ENCODE results near the gene STAC3. TPM values are rescaled to one million over a fixed set of nuclear protein-coding genes. Genes with fewer than 3 reads are reported as not detected.

Gene STAC3
- total and polyA plus RNA-seq, 9 of the 15 experiments (the other 6 are each of a cell fraction or from before 2014, with no cell fraction given), result 0.45 to 6.4 (median 3.3) TPM

GRCh38 chr12:57226588-57227314 is 24.2 kb downstream of the STAC3 start:
- peak overlapping the region; percentile 39; the same call in 2 of the 3 replicates for H3K27ac ChIP-seq (ENCODE audit: extremely low read depth, low read depth, low read length)
- peak; percentile 27; the same call in 1 of the 2 replicates for TF ChIP-seq TFAP4 (CRISPR knock-in tag; IDR thresholded peaks at IDR 0.05; ENCODE audit: borderline replicate concordance)
- TF ChIP-seq EGR1 (conservative IDR thresholded peaks at IDR 0.05), result peak; percentile 71
- TF ChIP-seq HSF4 (CRISPR knock-in tag; IDR thresholded peaks at IDR 0.05; ENCODE audit: borderline replicate concordance), result no peak
- TF ChIP-seq RREB1 (CRISPR knock-in tag; IDR thresholded peaks at IDR 0.05), result no peak
- no peak for TF ChIP-seq NKRF (IDR thresholded peaks at IDR 0.05; ENCODE audit: borderline replicate concordance)
- no peak for TF ChIP-seq CREB1 (IDR thresholded peaks at IDR 0.05)
- no peak for TF ChIP-seq CREB1 (CRISPR knock-in tag; IDR thresholded peaks at IDR 0.05)
- no peak for TF ChIP-seq ZNF347 (CRISPR knock-in tag; IDR thresholded peaks at IDR 0.05; ENCODE audit: low read depth)
- no peak for TF ChIP-seq ASH1L (IDR thresholded peaks at IDR 0.05; ENCODE audit: borderline replicate concordance, low read depth, partially characterized antibody)
- TF ChIP-seq POLR2G (IDR thresholded peaks at IDR 0.05; ENCODE audit: low read depth, low read length), result 0 out of 2 replicates have a peak, but pooled peaks have one; percentile 16
- TF ChIP-seq ZNF511 (CRISPR knock-in tag; IDR thresholded peaks at IDR 0.05), result 0 out of 2 replicates have a peak, but pooled peaks have one; percentile 27

More at GRCh38 chr12:57226588-57227314, 24.2 kb downstream of the STAC3 start:
- Histone ChIP-seq H2AFZ (ENCODE audit: low read depth, low read length) (peak overlapping the region; percentile 81), H3K4me2 (ENCODE audit: insufficient read depth, low read length) (peak overlapping the region; percentile 69), H3K36me3 (ENCODE audit: control insufficient read depth, insufficient read depth, low read length) (peaks cover 13% of the 10 kb centered on the region; the same call in 2 of the 3 replicates), H3K9me1 (ENCODE audit: control insufficient read depth, insufficient read depth, low read length) (peaks cover 7% of the 10 kb centered on the region), H3K9ac (ENCODE audit: insufficient read depth in 1 of 2, low read depth in 2 of 2, low read length in 2 of 2) (peak overlapping the region; percentile 59 to 87), H3K79me2 (ENCODE audit: control insufficient read depth, insufficient read depth, low read length) (peaks cover 26% of the 10 kb centered on the region), H3K4me1 (replicated peaks in 1 of 2; ENCODE audit: control insufficient read depth in 2 of 2, insufficient read depth in 2 of 2, low read length in 2 of 2) (peaks cover 42 to 57% of the 10 kb centered on the region in 2 experiments), H3K9me3 (replicated peaks; ENCODE audit: control insufficient read depth, insufficient read depth, low read depth, low read length) (no peaks in the 10 kb centered on the region), H3K4me3 (peak overlapping the region; percentile 17; the same call in 1 of the 2 replicates), H3K27me3 (ENCODE audit: control insufficient read depth in 2 of 2, insufficient read depth in 2 of 2, low read length in 2 of 2) (peaks cover 0 to 3% of the 10 kb centered on the region in 2 experiments; a peak in 2 of 5 replicates), H4K20me1 (replicated peaks; ENCODE audit: control insufficient read depth, insufficient read depth, low read length) (peaks cover 12% of the 10 kb centered on the region)
- peak; percentile 52 to 57 (median 54) for DNase-seq (ENCODE audit: extremely low read depth in 1 of 4, low spot score in 3 of 4)
- no TSS peak for BruUV-seq (replicated peaks)
- no peak for FAIRE-seq
- POLR2A ChIA-PET, result interaction anchor here (0.6 to 1.5 kb wide), 7 partner anchors 7 to 271 kb away, joined by 3 to 8 read pairs (median 3); a partner anchor contains a TSS
- in situ Hi-C loops (cut with MboI), result no loop called here
- 31% methylated on average over 16 of the region's 35 CpGs for WGBS (ENCODE audit: insufficient coverage, low coverage, missing lambda C conversion rate)
- ATAC-seq, result no peak
- CTCF ChIA-PET (ENCODE audit: low intra/inter-chr PET ratio), result no interaction called here
- intact Hi-C loops (cut with micrococcal nuclease), result no loop called here
